Liver (tissue), 9 donors: Measurements from ENCODE around the gene RNMT. TPM values are rescaled to one million over a fixed set of nuclear protein-coding genes. Genes with fewer than 3 reads are reported as not detected.

Experiments used
- DNase-seq: peaks from one replicate; pipeline ENCODE4 v3.0.0-alpha.2; 2017; ENCODE audit warnings: low spot score
- H3K27ac ChIP-seq, 2 donors: one replicate each; pipeline ENCODE4 v1.7.0; 2013; ENCODE audit warnings: inconsistent platforms in 2 of 2, low read length in 2 of 2, control low read depth in 1 of 2, low read depth in 1 of 2, mild to moderate bottlenecking in 1 of 2
- H3K27me3 ChIP-seq, 4 donors: one replicate each; pipeline versions ENCODE4 v1.6.1 to v1.7.0; 2013; ENCODE audit warnings: low read length in 3 of 4, inconsistent platforms in 1 of 4, mild to moderate bottlenecking in 1 of 4, moderate library complexity in 1 of 4; ENCODE audit not compliant: control insufficient read depth in 4 of 4, insufficient read depth in 4 of 4
- H3K36me3 ChIP-seq, 4 donors: one replicate each; pipeline versions ENCODE4 v1.6.1 to v1.7.0; 2013; ENCODE audit warnings: low read length in 3 of 4, mild to moderate bottlenecking in 3 of 4, low read depth in 1 of 4, moderate library complexity in 1 of 4; ENCODE audit not compliant: control insufficient read depth in 4 of 4, insufficient read depth in 3 of 4
- H3K4me1 ChIP-seq, 4 donors: one replicate each; pipeline versions ENCODE4 v1.6.1 to v1.7.0; 2013; ENCODE audit warnings: low read length in 3 of 4, mild to moderate bottlenecking in 3 of 4, moderate library complexity in 1 of 4; ENCODE audit not compliant: control insufficient read depth in 4 of 4, insufficient read depth in 4 of 4
- H3K4me3 ChIP-seq, 3 donors: one replicate each; pipeline versions ENCODE4 v1.6.1 to v1.7.0; 2013; ENCODE audit warnings: low read length in 3 of 3, control low read depth in 1 of 3, low read depth in 1 of 3, mild to moderate bottlenecking in 1 of 3
- H3K9ac ChIP-seq, 2 donors: one replicate each; pipeline ENCODE4 v1.7.0; 2013; ENCODE audit warnings: low read length in 2 of 2, mild to moderate bottlenecking in 2 of 2, moderate library complexity in 2 of 2, control low read depth in 1 of 2, low read depth in 1 of 2
- H3K9me3 ChIP-seq, 4 donors: one replicate each; pipeline versions ENCODE4 v1.6.1 to v1.7.0; 2013; ENCODE audit warnings: low read length in 3 of 4; ENCODE audit not compliant: control insufficient read depth in 4 of 4
- EGR1 ChIP-seq, 2 donors: IDR thresholded peaks; 2 replicates each; pipeline ENCODE4 v1.6.1; 2016 to 2018; ENCODE audit warnings: antibody characterized with exemption in 2 of 2, low read depth in 2 of 2
- FOXA2 ChIP-seq: IDR thresholded peaks from 2 replicates; pipeline ENCODE4 v1.6.1; 2016; ENCODE audit warnings: antibody characterized with exemption
- GABPA ChIP-seq, 2 donors: IDR thresholded peaks in 1 of 2; conservative IDR thresholded peaks in 1 of 2; 2 replicates each; pipeline ENCODE4 v1.6.1; 2016; ENCODE audit warnings: antibody characterized with exemption in 2 of 2, mild to moderate bottlenecking in 1 of 2, moderate library complexity in 1 of 2
- HNF4G ChIP-seq: IDR thresholded peaks from 2 replicates; pipeline ENCODE4 v1.6.1; 2016; ENCODE audit warnings: antibody characterized with exemption
- NR2F2 ChIP-seq: IDR thresholded peaks from 2 replicates; pipeline ENCODE4 v1.6.1; 2016; ENCODE audit warnings: antibody characterized with exemption
- RAD21 ChIP-seq, 2 donors: IDR thresholded peaks; 2 replicates each; pipeline ENCODE4 v1.6.1; 2016; ENCODE audit warnings: antibody characterized with exemption in 2 of 2, mild to moderate bottlenecking in 2 of 2
- SP1 ChIP-seq: IDR thresholded peaks from 2 replicates; pipeline ENCODE4 v1.6.1; 2018; ENCODE audit warnings: antibody characterized with exemption, mild to moderate bottlenecking
- YY1 ChIP-seq: IDR thresholded peaks from 2 replicates; pipeline ENCODE4 v1.6.1; 2016; ENCODE audit warnings: antibody characterized with exemption, mild to moderate bottlenecking
- WGBS: extraction: QIAGEN DNeasy Blood & Tissue Kit; methylation state at CpG from one replicate; pipeline ENCODE4 v1.1.7; 2013; 5-methylcytosine and 5-hydroxymethylcytosine counted together
- polyA plus RNA-seq, 2 donors: library from polyadenylated mRNA; stranded (reverse) in 1 of 2; unstranded in 1 of 2; fragments of 200-250 nt in 1 of 2; fragments of >200 nt in 1 of 2; fragmentation: Nextera tagmentation in 1 of 2; extraction: Ambion mirVana in 1 of 2; gene quantifications; one replicate each; pipeline versions ENCODE4 v1.2.1 to v1.2.3, GENCODE V29; 2013 to 2015
- total RNA-seq, 2 donors: library from RNA; depleted of rRNA; stranded (reverse); fragments of >200 nt; gene quantifications; one replicate each; pipeline ENCODE4 v1.2.3, GENCODE V29; 2014
- TF ChIP-seq, protein P1 (sequence below): fragments of 150-350 bp; IDR thresholded peaks from 2 replicates; pipeline ENCODE4 v1.5.1; 2017; ENCODE audit warnings: improper control_type of control experiment, low read depth, low read length; ENCODE audit not compliant: missing input control
- TF ChIP-seq, protein P2 (sequence below): IDR thresholded peaks from 2 replicates; pipeline ENCODE4 v1.6.1; 2016; ENCODE audit warnings: antibody characterized with exemption
- TF ChIP-seq, protein P3 (sequence below): IDR thresholded peaks from 2 replicates; pipeline ENCODE4 v1.6.1; 2016; ENCODE audit warnings: antibody characterized with exemption
- TF ChIP-seq, protein P4 (sequence below): IDR thresholded peaks from 2 replicates; pipeline ENCODE4 v1.6.1; 2016; ENCODE audit warnings: antibody characterized with exemption
- TF ChIP-seq, protein P5 (sequence below): IDR thresholded peaks from 2 replicates; pipeline ENCODE4 v1.6.1; 2016; ENCODE audit warnings: antibody characterized with exemption, mild to moderate bottlenecking
- donor health status: healthy.
- donor health status: healthy.
- donor health status: healthy.
- donor health status: healthy.
- donor health status: healthy.

RNMT gene
- total and polyA plus RNA-seq, 4 donors, result 4.9 to 23.1 (median 11.3) TPM

DNA sequence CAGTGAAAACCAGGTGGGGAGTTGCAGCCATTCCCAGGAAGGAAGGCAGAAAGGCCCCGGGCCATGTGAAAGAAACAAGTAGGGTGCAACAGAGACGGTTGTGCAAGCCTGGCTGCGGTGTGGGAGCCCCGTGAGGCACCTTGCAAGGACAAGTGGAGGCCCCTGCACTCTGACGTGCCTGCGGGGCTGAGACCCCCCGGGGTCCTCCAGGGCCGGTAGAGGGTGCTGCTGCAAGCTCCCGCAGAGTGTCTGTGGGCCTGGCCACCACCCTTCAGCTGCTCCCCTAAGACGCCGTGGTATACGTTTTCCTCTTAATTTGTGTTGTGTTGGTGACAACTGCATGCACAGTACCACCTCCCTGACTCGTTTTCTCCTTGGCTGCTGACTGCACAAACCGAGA is 70.0 kb downstream of the RNMT start:
- Histone ChIP-seq H3K9ac (no peak overlapping the region), H3K4me3 (no peak overlapping the region), H3K4me1 (peaks cover 0 to 9% (median 3%) of the 10 kb centered on the region in 4 donors), H3K36me3 (no peaks in the 10 kb centered on the region), H3K27ac (no peak overlapping the region), H3K9me3 (no peaks in the 10 kb centered on the region), H3K27me3 (no peaks in the 10 kb centered on the region)
- TF ChIP-seq YY1, result no peak
- TF ChIP-seq EGR1 (IDR thresholded peaks at IDR 0.05; ENCODE audit: low read depth in 2 of 2), result no peak
- no peak for TF ChIP-seq HNF4G
- TF ChIP-seq, protein P1, sequence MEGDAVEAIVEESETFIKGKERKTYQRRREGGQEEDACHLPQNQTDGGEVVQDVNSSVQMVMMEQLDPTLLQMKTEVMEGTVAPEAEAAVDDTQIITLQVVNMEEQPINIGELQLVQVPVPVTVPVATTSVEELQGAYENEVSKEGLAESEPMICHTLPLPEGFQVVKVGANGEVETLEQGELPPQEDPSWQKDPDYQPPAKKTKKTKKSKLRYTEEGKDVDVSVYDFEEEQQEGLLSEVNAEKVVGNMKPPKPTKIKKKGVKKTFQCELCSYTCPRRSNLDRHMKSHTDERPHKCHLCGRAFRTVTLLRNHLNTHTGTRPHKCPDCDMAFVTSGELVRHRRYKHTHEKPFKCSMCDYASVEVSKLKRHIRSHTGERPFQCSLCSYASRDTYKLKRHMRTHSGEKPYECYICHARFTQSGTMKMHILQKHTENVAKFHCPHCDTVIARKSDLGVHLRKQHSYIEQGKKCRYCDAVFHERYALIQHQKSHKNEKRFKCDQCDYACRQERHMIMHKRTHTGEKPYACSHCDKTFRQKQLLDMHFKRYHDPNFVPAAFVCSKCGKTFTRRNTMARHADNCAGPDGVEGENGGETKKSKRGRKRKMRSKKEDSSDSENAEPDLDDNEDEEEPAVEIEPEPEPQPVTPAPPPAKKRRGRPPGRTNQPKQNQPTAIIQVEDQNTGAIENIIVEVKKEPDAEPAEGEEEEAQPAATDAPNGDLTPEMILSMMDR, result no peak
- TF ChIP-seq, protein P2, sequence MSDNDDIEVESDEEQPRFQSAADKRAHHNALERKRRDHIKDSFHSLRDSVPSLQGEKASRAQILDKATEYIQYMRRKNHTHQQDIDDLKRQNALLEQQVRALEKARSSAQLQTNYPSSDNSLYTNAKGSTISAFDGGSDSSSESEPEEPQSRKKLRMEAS, result no peak
- TF ChIP-seq, protein P3, sequence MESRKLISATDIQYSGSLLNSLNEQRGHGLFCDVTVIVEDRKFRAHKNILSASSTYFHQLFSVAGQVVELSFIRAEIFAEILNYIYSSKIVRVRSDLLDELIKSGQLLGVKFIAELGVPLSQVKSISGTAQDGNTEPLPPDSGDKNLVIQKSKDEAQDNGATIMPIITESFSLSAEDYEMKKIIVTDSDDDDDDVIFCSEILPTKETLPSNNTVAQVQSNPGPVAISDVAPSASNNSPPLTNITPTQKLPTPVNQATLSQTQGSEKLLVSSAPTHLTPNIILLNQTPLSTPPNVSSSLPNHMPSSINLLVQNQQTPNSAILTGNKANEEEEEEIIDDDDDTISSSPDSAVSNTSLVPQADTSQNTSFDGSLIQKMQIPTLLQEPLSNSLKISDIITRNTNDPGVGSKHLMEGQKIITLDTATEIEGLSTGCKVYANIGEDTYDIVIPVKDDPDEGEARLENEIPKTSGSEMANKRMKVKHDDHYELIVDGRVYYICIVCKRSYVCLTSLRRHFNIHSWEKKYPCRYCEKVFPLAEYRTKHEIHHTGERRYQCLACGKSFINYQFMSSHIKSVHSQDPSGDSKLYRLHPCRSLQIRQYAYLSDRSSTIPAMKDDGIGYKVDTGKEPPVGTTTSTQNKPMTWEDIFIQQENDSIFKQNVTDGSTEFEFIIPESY, result no peak
- TF ChIP-seq NR2F2, result no peak
- TF ChIP-seq SP1, result no peak
- TF ChIP-seq, protein P4, sequence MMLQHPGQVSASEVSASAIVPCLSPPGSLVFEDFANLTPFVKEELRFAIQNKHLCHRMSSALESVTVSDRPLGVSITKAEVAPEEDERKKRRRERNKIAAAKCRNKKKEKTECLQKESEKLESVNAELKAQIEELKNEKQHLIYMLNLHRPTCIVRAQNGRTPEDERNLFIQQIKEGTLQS, result no peak
- 83% methylated on average over 14 of the region's 14 CpGs for WGBS
- no peak for DNase-seq

- H3K27me3 ChIP-seq, result no peaks in the 10 kb centered on the region
- no peak overlapping the region for H3K9ac ChIP-seq
- no peak overlapping the region for H3K4me3 ChIP-seq
- TF ChIP-seq GABPA (IDR thresholded peaks at IDR 0.05 in 1 of 2, conservative IDR thresholded peaks at IDR 0.05 in 1 of 2), result no peak
- H3K9me3 ChIP-seq, result no peaks in the 10 kb centered on the region
- no peak overlapping the region for H3K27ac ChIP-seq
- peaks cover 0 to 9% (median 4%) of the 10 kb centered on the region in 4 donors for H3K4me1 ChIP-seq
- WGBS, result 82% methylated on average over 3 of the region's 3 CpGs
- no peak for DNase-seq
- H3K36me3 ChIP-seq, result no peaks in the 10 kb centered on the region
Observed at GRCh38 chr18:13797157-13797611, 70.7 kb downstream of the RNMT start.

DNA sequence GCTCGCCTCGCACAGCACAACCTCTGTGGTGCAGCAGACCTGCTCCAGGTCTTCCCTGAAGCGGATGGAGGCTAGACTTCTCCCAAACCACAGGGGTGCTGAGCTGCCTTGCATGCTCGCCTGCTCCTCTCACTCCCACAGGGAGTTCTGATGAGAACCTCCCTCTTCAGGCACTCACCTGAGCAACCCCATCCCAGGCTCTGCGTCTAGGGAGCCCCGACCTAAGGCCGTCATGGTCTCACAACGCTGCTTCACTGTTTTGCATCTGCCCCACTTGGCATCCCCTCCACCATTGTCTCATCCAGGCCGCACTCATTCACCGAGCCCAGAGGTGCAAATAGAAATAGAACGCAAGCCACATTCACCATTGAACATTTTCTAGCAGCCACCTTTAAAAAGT is 72.9 kb downstream of the RNMT start:
- Histone ChIP-seq H3K36me3 (no peaks in the 10 kb centered on the region), H3K4me1 (peaks cover 0 to 9% (median 4%) of the 10 kb centered on the region in 4 donors), H3K9me3 (no peaks in the 10 kb centered on the region), H3K4me3 (no peak overlapping the region), H3K27me3 (no peaks in the 10 kb centered on the region), H3K9ac (no peak overlapping the region), H3K27ac (no peak overlapping the region)
- WGBS, result 94% methylated on average over 11 of the region's 11 CpGs
- no peak for DNase-seq
- no peak for TF ChIP-seq HNF4G
- no peak for TF ChIP-seq FOXA2
- no peak for TF ChIP-seq YY1
- TF ChIP-seq NR2F2, result no peak
- no peak for TF ChIP-seq GABPA (IDR thresholded peaks at IDR 0.05 in 1 of 2, conservative IDR thresholded peaks at IDR 0.05 in 1 of 2)
- TF ChIP-seq, protein P1, result no peak
- TF ChIP-seq EGR1 (IDR thresholded peaks at IDR 0.05; ENCODE audit: low read depth in 2 of 2), result no peak
- TF ChIP-seq RAD21 (IDR thresholded peaks at IDR 0.05), result no peak
- no peak for TF ChIP-seq SP1
- TF ChIP-seq, protein P5, sequence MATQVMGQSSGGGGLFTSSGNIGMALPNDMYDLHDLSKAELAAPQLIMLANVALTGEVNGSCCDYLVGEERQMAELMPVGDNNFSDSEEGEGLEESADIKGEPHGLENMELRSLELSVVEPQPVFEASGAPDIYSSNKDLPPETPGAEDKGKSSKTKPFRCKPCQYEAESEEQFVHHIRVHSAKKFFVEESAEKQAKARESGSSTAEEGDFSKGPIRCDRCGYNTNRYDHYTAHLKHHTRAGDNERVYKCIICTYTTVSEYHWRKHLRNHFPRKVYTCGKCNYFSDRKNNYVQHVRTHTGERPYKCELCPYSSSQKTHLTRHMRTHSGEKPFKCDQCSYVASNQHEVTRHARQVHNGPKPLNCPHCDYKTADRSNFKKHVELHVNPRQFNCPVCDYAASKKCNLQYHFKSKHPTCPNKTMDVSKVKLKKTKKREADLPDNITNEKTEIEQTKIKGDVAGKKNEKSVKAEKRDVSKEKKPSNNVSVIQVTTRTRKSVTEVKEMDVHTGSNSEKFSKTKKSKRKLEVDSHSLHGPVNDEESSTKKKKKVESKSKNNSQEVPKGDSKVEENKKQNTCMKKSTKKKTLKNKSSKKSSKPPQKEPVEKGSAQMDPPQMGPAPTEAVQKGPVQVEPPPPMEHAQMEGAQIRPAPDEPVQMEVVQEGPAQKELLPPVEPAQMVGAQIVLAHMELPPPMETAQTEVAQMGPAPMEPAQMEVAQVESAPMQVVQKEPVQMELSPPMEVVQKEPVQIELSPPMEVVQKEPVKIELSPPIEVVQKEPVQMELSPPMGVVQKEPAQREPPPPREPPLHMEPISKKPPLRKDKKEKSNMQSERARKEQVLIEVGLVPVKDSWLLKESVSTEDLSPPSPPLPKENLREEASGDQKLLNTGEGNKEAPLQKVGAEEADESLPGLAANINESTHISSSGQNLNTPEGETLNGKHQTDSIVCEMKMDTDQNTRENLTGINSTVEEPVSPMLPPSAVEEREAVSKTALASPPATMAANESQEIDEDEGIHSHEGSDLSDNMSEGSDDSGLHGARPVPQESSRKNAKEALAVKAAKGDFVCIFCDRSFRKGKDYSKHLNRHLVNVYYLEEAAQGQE, result no peak
